Epidermal melanocyte (primary cell): Measurements from ENCODE around the gene SLC39A7.

ENCODE experiments used
- DNase-seq: peaks from one replicate; pipeline ENCODE4 v3.0.0; 2011; ENCODE audit warnings: low spot score; ENCODE audit not compliant: insufficient read length

The SLC39A7 gene

GRCh38 chr6:33235221-33235634, 34.6 kb downstream of the SLC39A7 start:
- DNase-seq: no peak

GRCh38 chr6:33236328-33236727, 35.7 kb downstream of the SLC39A7 start:
- DNase-seq: no peak

GRCh38 chr6:33236852-33237251, 36.2 kb downstream of the SLC39A7 start:
- DNase-seq: no peak

DNA sequence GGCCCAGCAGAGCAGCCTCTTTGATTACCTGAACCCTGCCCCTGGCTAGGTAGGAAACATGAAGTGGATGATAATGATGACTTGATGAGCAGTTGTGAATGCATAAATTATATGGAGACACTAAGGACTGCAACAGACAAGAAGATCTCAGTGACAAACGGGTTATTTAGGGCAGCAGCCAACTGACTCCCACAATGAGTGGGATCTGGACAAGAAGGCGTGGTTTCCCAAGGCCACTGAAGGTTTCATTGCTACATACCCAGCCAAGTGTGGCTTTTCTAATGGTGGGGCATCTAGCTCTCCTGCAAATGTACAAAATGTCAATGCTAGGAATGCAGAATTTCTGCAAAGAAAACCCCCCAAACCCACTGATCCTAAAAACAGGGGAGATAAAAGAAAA, 37.1 kb downstream of the SLC39A7 start:
- DNase-seq: no peak

DNA sequence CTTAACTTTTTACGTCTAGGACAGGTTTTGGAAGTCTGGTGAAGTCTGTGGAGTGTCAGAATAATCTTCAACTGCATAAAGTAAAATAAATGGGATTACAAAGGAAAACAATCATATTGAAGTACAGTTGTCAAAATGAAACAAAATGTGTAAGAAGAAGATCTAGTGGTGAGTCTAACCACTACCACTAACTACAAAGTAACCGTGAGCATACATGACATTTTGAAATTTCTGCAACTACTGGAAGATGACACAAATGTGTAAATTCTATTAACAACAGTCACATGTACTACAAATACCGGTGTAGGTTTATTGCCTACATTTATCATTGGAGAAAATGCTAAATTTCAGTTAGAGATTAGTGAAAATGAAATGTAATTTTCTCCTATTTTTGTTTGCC, 41.3 kb downstream of the SLC39A7 start:
- DNase-seq: no peak

DNA sequence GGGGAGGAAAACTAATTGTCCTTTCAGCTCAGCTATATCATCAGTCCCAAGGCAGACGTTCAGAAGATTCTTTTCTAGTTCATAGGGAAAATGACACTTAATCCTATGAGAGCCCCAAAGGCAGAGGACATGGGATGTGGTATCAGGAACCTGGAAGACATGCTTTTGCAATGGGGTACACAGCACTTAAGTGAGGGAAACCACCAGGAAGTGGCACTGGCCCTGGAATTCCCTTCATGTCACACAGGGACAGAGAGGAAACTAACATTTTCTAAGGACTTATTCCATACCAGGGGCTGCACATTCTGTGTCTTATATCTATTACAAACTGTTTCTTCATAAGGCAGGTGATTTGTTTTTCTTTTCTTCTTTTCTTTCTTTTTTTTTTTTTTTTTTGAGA, 42.8 kb downstream of the SLC39A7 start:
- DNase-seq: no peak

- DNase-seq: peak; percentile 59
Measured at GRCh38 chr6:33247977-33248642, 47.4 kb downstream of the SLC39A7 start.

- no peak for DNase-seq
Measured at GRCh38 chr6:33248643-33248931, 47.9 kb downstream of the SLC39A7 start.

DNA sequence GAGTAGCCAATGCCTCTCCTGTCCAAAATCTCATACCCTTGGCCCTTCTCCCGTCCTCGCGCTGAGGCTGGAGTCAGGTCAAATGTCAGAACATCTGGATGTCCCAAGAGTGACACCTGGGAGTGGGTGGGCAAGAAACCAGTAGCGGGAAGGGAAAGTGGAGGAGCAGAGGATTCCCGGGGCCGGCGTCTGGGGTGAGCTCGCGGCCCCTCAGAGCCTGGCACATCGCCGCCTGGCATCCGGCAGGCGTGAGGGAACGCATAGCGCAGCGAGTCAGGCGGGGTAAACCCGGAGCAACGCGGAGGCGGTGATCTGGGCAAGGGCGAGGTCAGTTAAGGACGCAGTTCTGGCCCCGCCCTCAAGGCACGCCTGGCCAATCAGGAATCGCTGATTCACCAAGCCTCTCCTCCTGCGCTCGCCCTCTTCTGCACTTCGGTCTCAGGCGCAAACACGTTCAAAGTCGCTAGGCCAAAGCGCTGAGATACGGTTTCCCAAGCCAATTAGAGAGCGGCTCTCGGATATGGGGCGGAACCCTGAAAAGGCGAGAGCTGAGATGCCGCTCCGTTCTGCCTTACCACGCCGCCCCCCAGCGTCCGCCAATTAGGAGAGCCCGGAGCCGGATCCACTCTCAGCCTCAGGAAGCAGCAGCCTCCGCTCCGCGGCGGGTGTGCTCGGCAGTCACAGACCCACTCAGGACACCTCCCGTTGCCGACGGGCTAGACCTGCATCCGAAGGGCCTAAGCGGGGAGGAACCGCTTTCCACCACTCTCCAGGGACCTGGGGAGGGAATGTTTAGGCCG, 48.5 kb downstream of the SLC39A7 start:
- DNase-seq: peak; percentile 86

GRCh38 chr6:33249732-33250630, 49.3 kb downstream of the SLC39A7 start:
- DNase-seq: no peak

DNA sequence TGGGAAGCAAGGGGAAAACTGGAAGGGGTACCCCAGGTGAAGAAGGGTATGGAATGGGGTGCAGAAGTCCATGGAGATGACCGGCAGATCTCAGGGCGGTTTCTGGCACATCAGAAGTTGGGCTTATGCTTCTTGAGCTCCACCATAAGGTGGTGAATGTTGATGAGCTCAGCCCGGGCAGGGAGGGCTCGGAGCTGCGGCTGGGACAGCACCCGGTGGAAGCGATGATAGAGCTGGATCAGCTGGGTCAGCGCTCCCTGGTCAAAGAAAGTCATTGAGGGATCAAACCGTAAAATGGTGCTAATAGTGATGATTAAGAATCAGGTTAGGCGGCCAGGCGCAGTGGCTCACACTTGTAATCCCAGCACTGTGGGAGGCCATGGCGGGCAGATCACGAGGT, 50.1 kb downstream of the SLC39A7 start:
- DNase-seq: no peak

DNA sequence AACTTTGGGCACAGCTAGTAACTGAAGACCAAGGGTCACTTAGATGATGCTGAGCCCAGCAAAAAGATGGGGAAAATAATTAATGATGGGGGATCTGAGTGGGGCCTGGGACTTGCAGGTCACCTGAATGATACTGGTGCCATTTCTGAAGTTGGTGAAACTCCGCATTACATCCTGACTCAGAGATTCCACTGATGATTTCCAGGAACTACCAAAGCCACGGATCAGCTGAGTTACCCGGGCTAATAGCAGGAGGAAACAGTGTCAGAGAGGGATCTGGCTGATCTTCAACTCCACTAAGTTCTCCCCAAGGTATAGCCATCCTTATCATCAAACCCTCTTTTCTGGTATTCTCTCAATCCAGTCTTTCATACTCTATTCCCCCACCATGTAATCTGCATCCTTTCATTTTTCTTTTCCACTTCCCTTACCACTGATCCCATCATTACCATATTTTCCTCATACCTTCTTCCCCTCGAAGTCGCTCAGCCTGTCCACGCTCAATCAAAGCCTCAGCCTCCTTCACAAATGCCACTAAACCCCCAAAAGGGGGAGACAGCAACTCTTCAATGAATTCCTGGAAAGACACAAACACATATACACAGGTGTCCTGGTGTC, 50.8 kb downstream of the SLC39A7 start:
- DNase-seq: no peak

- DNase-seq: no peak
Measured at GRCh38 chr6:33252759-33253158, 52.1 kb downstream of the SLC39A7 start.
